HG03469 (cell line): Measurements from ENCODE around the gene MAP4K4.

Experiments used
- ATAC-seq: cut with Tn5 transposase; IDR thresholded peaks from one replicate; pipeline ENCODE4 v1.9.1; 2021; ENCODE audit warnings: mild to moderate bottlenecking, moderate library complexity, moderate number of reproducible peaks; ENCODE audit not compliant: unreplicated experiment

Gene MAP4K4

GRCh38 chr2:101811226-101812015 lies 113.9 kb downstream of the MAP4K4 start:
- no peak for ATAC-seq

GRCh38 chr2:101812226-101812625 lies 114.7 kb downstream of the MAP4K4 start:
- no peak for ATAC-seq

GRCh38 chr2:101814752-101815151 lies 117.2 kb downstream of the MAP4K4 start:
- no peak for ATAC-seq

- no peak for ATAC-seq
These were observed 117.6 kb downstream of the MAP4K4 start for GRCh38 chr2:101815154-101815553.

- no peak for ATAC-seq
These were observed 118.4 kb downstream of the MAP4K4 start for GRCh38 chr2:101815739-101816391.

- no peak for ATAC-seq
These were observed 119.1 kb downstream of the MAP4K4 start for GRCh38 chr2:101816598-101816997.

- no peak for ATAC-seq
These were observed 120.0 kb downstream of the MAP4K4 start for GRCh38 chr2:101817481-101817880.

- ATAC-seq, result no peak
These were observed 121.3 kb downstream of the MAP4K4 start for GRCh38 chr2:101818531-101819451.

- ATAC-seq, result no peak
These were observed 123.0 kb downstream of the MAP4K4 start for GRCh38 chr2:101820519-101820918.

GRCh38 chr2:101821059-101821805 lies 123.7 kb downstream of the MAP4K4 start:
- no peak for ATAC-seq

- no peak for ATAC-seq
These were observed 124.4 kb downstream of the MAP4K4 start for GRCh38 chr2:101821828-101822458.

GRCh38 chr2:101823347-101823791 lies 125.9 kb downstream of the MAP4K4 start:
- no peak for ATAC-seq

GRCh38 chr2:101823859-101824258 lies 126.4 kb downstream of the MAP4K4 start:
- ATAC-seq, result no peak

GRCh38 chr2:101826716-101827115 lies 129.2 kb downstream of the MAP4K4 start:
- no peak for ATAC-seq

GRCh38 chr2:101827246-101827645 lies 129.7 kb downstream of the MAP4K4 start:
- ATAC-seq, result no peak

GRCh38 chr2:101828257-101828656 lies 130.8 kb downstream of the MAP4K4 start:
- no peak for ATAC-seq

- ATAC-seq, result no peak
These were observed 131.3 kb downstream of the MAP4K4 start for GRCh38 chr2:101828673-101829334.

GRCh38 chr2:101829429-101829828 lies 131.9 kb downstream of the MAP4K4 start:
- no peak for ATAC-seq

GRCh38 chr2:101830146-101830545 lies 132.6 kb downstream of the MAP4K4 start:
- no peak for ATAC-seq
